GF-D8 (cell line): Measurements from ENCODE around the gene CDCA3.
"Not testable (repeated sequence)": the region's sequence is repeated elsewhere in the genome, so short reads cannot be mapped to it uniquely, and the experiment has no call there.

Source experiments
- DNase-seq: peaks from one replicate; lab custom pipeline; 2025; lab: John Stamatoyannopoulos, UW

CDCA3 gene

GRCh38 chr12:6851153-6851920, at the start of gene CDCA3:
Gene CDCA3, minus strand, starts transcription at chr12:6851286. Its CDS starts 334 bp downstream, at chr12:6850952.
- peak; percentile 93 for DNase-seq

GRCh38 chr12:6899837-6900519, 48.9 kb upstream of the CDCA3 start:
- peak; percentile 84 for DNase-seq

GRCh38 chr12:6899427-6899826, 48.3 kb upstream of the CDCA3 start:
- no peak for DNase-seq

GRCh38 chr12:6896846-6897435, 45.9 kb upstream of the CDCA3 start:
- DNase-seq = no peak

GRCh38 chr12:6894321-6894720, 43.2 kb upstream of the CDCA3 start:
- DNase-seq = no peak

- not testable (repeated sequence) for DNase-seq
Observed at GRCh38 chr12:6892683-6893082, 41.6 kb upstream of the CDCA3 start.

- DNase-seq = no peak
Observed at GRCh38 chr12:6891646-6892001, 40.5 kb upstream of the CDCA3 start.

GRCh38 chr12:6890789-6891645, 39.9 kb upstream of the CDCA3 start:
- DNase-seq = peak; percentile 90

GRCh38 chr12:6889775-6890573, 38.9 kb upstream of the CDCA3 start:
- DNase-seq = not testable (repeated sequence)

- not testable (repeated sequence) for DNase-seq
Observed at GRCh38 chr12:6888794-6889193, 37.7 kb upstream of the CDCA3 start.

- DNase-seq = no peak
Observed at GRCh38 chr12:6888360-6888759, 37.3 kb upstream of the CDCA3 start.

GRCh38 chr12:6887460-6887859, 36.4 kb upstream of the CDCA3 start:
- no peak for DNase-seq

GRCh38 chr12:6886206-6886999, 35.3 kb upstream of the CDCA3 start:
- not testable (repeated sequence) for DNase-seq

GRCh38 chr12:6884539-6884938, 33.5 kb upstream of the CDCA3 start:
- DNase-seq = no peak

GRCh38 chr12:6883683-6884082, 32.6 kb upstream of the CDCA3 start:
- DNase-seq = no peak

- no peak for DNase-seq
Observed at GRCh38 chr12:6883252-6883651, 32.2 kb upstream of the CDCA3 start.

- DNase-seq = not testable (repeated sequence)
Observed at GRCh38 chr12:6879824-6880223, 28.7 kb upstream of the CDCA3 start.

GRCh38 chr12:6874015-6874368, 22.9 kb upstream of the CDCA3 start:
- DNase-seq = not testable (repeated sequence)

GRCh38 chr12:6873094-6874014, 22.3 kb upstream of the CDCA3 start, which contains the start of gene SPSB2:
Gene SPSB2, minus strand, starts transcription at chr12:6873303. Its CDS starts 402 bp downstream, at chr12:6872901.
- peak; percentile 79 for DNase-seq
